GM20431 (cell line): ENCODE measurements around the gene LRRK1.

Source experiments
- in situ Hi-C: fragments of 300-500 bp; cut with MseI, MboI; formaldehyde crosslinking; loops from one replicate; pipeline ENCODE4 v1.15.0; 2020; ENCODE audit warnings: low sequenced_read_pairs; ENCODE audit not compliant: unreplicated experiment

Gene LRRK1

GRCh38 chr15:100909989-100910955 lies 8.9 kb upstream of the LRRK1 start:
- in situ Hi-C loops = loop anchor here (10.0 kb wide), 1 partner anchor 95 kb away; no protein-coding TSS in a partner anchor

GRCh38 chr15:100911086-100911485 lies 8.1 kb upstream of the LRRK1 start:
- in situ Hi-C loops = loop anchor here (10.0 kb wide), 1 partner anchor 94 kb away; no protein-coding TSS in a partner anchor

DNA sequence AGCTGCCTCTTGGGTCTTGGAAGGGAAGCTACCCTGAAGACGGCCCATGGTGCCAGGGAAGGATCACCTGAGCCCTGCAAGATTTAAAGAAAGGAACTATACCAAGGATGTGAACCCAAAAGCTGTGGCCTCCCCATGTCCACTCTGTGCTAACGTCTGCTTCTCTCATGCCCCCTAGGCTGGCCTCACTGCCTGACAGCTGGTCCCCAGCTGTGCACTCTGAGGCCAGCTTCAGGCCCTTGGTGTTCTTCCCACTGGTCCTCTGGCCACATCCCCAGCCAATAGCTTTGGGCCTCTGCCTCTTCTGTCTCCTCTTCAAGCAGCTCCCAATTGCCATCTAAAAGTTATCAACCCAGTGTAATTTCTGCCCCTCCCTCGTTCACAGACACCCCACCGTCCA lies 5.2 kb upstream of the LRRK1 start:
- in situ Hi-C loops = loop anchor here (10.0 kb wide), 1 partner anchor 91 kb away; no protein-coding TSS in a partner anchor

DNA sequence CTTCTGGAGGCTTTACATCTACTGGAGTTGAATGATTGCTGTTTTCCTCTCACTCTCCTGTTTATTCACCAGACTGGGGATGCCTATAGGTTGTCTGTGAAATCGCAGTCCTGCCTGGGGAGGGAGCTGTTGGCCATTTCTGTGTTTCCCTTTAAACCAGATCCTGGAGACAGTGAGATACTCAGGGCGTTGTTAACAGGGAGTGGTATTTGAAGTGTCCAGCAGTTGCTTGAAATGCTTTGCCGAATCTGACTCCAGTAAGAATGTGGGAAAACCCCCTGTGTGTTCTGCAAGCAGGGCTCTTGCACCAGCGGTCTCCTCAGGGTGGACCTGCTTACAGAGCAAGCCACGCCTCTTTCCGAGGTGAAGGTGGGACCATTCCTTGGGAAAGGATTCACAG lies 4.3 kb upstream of the LRRK1 start:
- in situ Hi-C loops = loop anchor here (10.0 kb wide), 1 partner anchor 90 kb away; no protein-coding TSS in a partner anchor

DNA sequence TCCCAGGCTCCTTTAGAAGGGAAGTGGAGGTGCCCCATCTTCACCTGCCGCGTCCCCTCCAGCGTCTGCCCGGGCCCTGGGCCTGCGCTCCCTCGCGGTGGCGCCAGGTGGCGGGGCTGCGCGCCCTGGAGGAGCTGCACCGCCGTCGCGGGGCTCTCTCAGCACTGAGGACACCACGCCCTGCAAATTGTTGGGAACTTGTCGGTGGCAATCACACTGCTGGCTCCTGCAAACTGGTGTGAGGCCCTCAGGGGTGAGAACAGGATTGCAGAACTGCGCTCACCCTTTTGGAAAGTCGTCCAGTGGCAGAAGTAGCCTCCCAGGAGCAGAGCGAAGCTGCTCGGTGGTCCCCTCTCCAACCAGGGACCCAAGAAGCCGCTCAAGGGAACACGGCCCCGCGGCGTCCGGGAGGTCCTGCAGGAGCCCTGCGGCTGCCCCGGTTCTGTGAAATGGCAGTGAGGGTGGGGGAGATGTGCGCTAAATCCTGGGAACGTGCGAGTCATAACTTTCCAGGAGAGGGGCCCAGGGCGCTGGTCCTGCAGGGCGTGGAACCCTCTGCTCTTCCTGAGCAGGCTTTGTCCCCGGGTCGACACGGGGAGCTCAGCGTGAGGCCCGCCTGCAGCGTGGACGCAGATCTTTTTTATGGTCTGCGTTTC lies 995 bp upstream of the LRRK1 start:
- in situ Hi-C loops = loop anchor here (10.0 kb wide), 1 partner anchor 87 kb away; no protein-coding TSS in a partner anchor

DNA sequence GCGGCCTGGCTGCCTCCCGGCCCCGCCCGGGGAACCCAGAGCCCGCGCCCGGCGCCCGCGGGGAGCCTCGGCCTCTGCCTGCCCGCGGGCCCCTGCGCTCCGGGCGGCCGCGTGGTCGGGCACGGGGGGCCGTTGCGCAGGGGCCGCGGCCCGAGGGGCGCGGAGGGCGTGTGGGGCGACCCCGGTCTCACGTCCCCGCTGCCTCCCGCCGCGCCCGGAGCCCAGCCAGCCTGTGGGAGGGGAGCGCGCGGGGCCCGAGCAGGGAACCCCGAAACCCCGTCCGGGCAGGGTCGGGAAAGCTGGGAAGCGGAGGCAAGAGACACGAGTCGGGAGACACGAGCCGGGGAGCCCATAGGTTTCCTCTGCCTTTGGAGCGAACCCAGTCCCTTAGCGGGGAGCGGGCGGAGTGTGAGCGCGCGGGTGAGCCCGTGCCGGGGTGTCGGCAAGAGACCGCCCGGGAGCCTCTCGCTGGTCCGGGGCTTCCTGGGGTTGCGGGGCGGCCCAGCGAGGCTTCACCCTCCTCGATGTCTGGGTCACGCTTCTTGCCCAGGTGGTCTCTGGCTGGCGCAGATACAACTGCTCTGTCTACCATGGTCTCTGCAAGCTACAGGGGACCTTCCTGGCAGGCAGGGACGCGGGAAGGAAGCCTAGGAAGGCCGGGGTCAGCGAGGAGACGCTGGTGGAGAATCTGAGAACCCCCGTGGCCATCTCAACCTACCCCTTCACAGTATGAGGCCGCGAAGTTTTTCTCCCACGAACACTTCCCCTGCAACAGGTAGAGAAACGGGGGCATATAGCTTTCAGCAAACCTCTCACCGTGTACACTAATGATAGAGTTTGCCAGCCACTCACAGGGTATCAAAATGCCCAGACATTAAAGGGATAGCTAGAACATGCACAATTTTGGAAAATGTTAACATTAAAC lies 586 bp downstream of the LRRK1 start:
- in situ Hi-C loops = loop anchor here (10.0 kb wide), 1 partner anchor 85 kb away; no protein-coding TSS in a partner anchor

- in situ Hi-C loops = no loop called here
These were observed 1.5 kb downstream of the LRRK1 start for GRCh38 chr15:100920516-100921135.

DNA sequence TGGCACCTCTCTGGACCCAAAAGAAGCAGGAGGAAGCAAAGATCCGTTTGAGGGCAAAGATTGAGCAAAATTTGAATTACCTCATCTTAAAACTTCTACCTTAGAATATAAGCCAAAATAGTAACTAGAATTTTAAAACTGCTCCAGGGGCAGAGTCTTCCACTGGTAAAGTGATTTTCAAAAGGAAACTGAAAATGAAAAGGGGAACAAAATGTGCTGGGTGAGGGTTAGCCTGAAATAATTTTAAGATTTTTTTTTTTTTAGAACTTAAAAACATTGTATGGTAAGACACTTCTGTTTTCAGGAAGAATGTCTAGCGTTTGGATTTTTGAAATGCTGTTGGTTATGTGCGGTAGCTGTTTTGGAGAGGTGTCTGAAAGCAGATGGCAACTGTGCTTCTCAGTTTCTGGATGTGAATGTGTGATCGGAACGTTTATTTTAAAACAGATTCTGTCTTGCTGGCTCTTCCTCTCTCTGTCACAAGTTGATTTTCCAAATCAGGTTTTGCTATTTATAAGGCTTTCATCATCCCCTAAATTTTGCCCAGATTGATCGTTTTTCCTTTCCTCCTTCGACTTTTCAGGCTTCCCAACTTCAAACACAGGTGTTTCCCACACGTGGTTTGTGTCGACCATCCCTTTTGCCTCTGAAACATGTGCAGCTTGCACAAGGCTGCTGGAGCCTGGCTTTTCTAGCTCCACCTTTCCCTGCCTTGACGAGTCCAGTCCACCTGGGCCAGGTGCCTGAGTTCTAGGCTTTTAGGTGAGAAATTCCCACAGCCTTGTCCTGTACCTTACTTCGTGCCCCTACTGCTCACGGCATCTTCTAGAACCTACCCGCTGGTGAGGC lies 3.3 kb downstream of the LRRK1 start:
- in situ Hi-C loops = no loop called here

- in situ Hi-C loops = no loop called here
These were observed 3.9 kb downstream of the LRRK1 start for GRCh38 chr15:100923076-100923475.

GRCh38 chr15:100923902-100924301 lies 4.7 kb downstream of the LRRK1 start:
- in situ Hi-C loops = no loop called here

DNA sequence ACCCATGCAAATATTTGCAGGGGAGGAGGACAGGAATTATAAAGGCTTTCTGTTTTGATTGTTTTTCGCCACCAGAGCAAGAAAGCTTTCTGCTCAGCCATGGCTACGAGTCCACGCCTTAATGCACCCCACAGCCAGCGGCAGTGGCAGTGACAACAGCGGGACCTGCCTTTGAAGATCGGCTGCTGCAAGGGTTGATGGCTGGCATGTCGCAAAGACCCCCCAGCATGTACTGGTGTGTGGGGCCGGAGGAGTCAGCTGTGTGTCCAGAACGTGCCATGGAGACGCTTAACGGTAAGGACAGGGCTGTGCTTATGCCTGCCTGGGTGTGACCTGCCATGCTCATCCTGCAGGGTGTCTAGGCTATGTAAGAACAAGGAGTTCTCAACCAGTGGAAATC lies 5.3 kb downstream of the LRRK1 start:
- in situ Hi-C loops = no loop called here

- in situ Hi-C loops = no loop called here
These were observed 6.3 kb downstream of the LRRK1 start for GRCh38 chr15:100925480-100925879.

DNA sequence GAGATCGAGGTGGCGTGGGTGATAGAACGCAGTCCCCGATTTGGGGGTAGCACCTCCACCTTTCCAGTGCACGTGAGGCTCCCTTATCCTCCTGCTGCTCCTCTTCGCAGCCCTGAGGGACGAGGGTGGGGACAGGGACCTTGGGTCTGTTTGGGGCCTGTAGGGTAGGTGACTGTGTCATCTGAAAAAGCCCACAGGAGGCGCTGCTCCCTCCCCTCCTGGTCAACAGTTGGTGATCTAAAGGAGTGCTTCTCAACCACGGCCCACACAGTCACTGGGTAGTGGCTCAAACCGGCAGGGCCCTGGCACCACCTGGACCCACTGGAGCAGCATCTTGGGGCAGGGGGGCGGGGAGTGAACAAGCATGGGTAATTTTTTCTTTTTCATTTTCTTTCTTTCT lies 7.1 kb downstream of the LRRK1 start:
- in situ Hi-C loops = no loop called here

GRCh38 chr15:100926971-100927756 lies 8.0 kb downstream of the LRRK1 start:
- in situ Hi-C loops = no loop called here

DNA sequence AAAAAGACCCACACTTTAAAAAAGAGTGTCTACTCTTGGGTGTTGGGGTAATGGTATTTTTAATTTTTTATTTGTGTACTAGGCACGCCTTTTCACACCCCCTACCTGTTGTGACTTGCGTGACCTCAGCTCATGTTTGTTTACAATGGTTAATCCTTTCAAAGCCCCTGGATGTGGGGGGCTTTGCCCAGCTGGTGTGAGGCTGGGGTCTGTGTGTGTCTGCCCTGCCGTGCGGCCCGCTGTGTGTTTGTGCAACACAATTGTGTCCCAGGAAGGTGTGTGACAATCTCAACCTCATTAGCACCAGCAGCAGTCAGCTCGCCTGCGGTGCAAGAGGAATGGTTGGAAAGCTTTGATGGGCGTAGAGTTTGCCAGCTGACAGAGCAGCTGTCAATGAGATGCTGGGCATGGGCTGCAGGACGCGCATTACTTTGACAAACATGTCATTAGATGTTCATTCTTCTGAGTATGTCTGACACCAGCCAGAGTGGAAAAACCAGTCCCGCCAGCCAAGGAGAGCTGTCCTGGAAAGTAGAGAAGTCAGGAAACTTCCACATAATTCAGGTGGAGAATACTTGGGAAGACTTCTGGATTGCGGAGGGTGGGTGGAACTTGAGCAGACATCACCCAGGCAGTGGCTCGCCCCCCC lies 9.6 kb downstream of the LRRK1 start:
- in situ Hi-C loops = no loop called here

GRCh38 chr15:100929641-100930042 lies 10.5 kb downstream of the LRRK1 start:
- in situ Hi-C loops = no loop called here

DNA sequence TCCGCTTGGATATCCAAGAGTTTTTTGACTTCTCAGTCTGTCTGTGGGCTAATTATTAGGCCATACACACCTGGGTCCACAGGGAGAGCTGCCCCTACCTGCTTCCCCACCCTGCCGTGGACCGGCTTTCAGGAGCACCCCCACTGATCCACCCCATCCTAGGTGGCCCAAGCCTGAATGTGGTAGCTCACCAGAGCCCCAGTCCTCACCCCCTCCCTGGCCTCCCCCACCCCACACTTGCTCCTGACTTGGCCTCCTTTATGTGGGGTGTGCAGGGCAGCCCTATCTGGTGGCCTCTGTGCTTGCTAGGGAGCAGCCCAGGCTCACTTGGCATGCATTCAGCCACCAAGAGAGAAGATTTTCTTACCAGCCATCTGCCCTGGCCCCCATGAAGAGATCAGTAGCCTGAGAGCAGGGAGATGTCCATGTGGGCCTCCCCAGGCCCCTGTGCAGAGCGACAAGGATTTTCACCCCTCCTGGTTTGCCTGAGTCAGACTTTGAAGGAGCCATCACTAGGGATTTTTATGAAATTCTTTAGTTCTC lies 11.2 kb downstream of the LRRK1 start:
- in situ Hi-C loops = no loop called here
